ENCODE data around the gene SUPT6H. TPM values are rescaled to one million over a fixed set of nuclear protein-coding genes. Genes with fewer than 3 reads are reported as not detected.

SUPT6H gene
- total and polyA plus RNA-seq, 2 donors (not counting 3 experiments of a cell fraction or from before 2014, with no cell fraction given), result 33.9 to 79.2 TPM

DNA sequence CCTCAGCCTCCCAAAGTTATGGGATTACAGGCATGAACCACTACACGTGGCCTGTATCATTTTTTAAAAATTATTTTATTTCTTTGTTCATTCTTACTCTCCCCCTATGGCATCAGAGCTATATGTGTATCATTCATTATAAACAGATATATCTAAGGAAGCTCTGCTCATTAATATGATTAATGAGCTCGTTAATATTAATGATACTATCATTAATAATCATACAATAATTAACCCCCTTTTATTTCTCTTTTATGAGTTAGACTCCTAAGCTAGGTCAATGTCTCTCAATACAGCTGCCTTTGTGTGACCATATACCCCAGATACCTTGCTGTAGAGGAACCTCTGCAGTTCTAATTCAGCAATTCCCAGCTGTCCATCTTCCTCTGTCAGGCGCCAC, 43.5 kb upstream of the SUPT6H start:
- FAIRE-seq, result no peak
- Histone ChIP-seq H4K20me1 (replicated peaks; ENCODE audit: control insufficient read depth, extremely low read depth, insufficient read depth, low read length) (no peaks in the 10 kb centered on the region), H3K79me2 (ENCODE audit: control insufficient read depth, insufficient read depth, low read length) (no peaks in the 10 kb centered on the region), H3K4me1 (ENCODE audit: control insufficient read depth, extremely low read depth, insufficient read depth, low read length) (no peaks in the 10 kb centered on the region), H3K9me1 (replicated peaks; ENCODE audit: control insufficient read depth, extremely low read depth, insufficient read depth, low read length) (no peaks in the 10 kb centered on the region), H3K36me3 (ENCODE audit: control insufficient read depth in 2 of 2, extremely low read depth in 1 of 2, insufficient read depth in 2 of 2, low read length in 2 of 2) (peaks cover 43 to 62% of the 10 kb centered on the region in 2 experiments), H3K4me2 (ENCODE audit: insufficient read depth, low read length) (no peak overlapping the region), H3K27me3 (ENCODE audit: control insufficient read depth in 2 of 2, insufficient read depth in 2 of 2, low read length in 2 of 2) (no peaks in the 10 kb centered on the region), H3K4me3 (replicated peaks in 1 of 3; ENCODE audit: insufficient read depth in 1 of 3, low read depth in 1 of 3, low read length in 3 of 3) (no peak overlapping the region), H2AFZ (ENCODE audit: low read depth, low read length) (no peak overlapping the region), H3K27ac (ENCODE audit: insufficient read depth, low read depth, low read length) (no peak overlapping the region), H3K9ac (replicated peaks; ENCODE audit: extremely low read depth, insufficient read depth, low read length) (no peak overlapping the region), H3K9me3 (replicated peaks; ENCODE audit: control insufficient read depth, insufficient read depth, low read length) (no peaks in the 10 kb centered on the region)
- dilution Hi-C loops (cut with MboI; ENCODE audit: extremely low pct_ligation_motif_present, low sequenced_read_pairs), result no loop called here
- intact Hi-C loops (cut with micrococcal nuclease), result no loop called here
- ChIA-PET POLR2A (interaction anchor here (1.0 kb wide), 1 partner anchor 9 kb away, joined by 7 read pairs; no protein-coding TSS in a partner anchor), CTCF (interaction anchor here (1.7 kb wide), 1 partner anchor 29 kb away, joined by 5 read pairs; no protein-coding TSS in a partner anchor)
- TF ChIP-seq GATA2 (IDR thresholded peaks at IDR 0.05; ENCODE audit: insufficient read depth, insufficient read length, low read depth, low read length) (no peak), EZH2 (IDR thresholded peaks at IDR 0.05; ENCODE audit: borderline replicate concordance, low read depth, low read length, severe bottlenecking) (no peak), JUN (IDR thresholded peaks at IDR 0.05; ENCODE audit: borderline replicate concordance, insufficient read depth, insufficient read length, low read depth) (no peak), POLR2AphosphoS5 (IDR thresholded peaks at IDR 0.05; ENCODE audit: insufficient read depth, low read depth, low read length) (no peak), MYC (IDR thresholded peaks at IDR 0.05; ENCODE audit: low read depth, low read length) (no peak), FOS (IDR thresholded peaks at IDR 0.05; ENCODE audit: borderline replicate concordance, insufficient read depth, low read length) (no peak), POLR2A (IDR thresholded peaks at IDR 0.05; ENCODE audit: low read depth, low read length) (no peak)
- TF ChIP-seq, protein P1, sequence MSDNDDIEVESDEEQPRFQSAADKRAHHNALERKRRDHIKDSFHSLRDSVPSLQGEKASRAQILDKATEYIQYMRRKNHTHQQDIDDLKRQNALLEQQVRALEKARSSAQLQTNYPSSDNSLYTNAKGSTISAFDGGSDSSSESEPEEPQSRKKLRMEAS (IDR thresholded peaks at IDR 0.05; ENCODE audit: insufficient read depth, insufficient read length), result no peak
- TF ChIP-seq, protein P2, sequence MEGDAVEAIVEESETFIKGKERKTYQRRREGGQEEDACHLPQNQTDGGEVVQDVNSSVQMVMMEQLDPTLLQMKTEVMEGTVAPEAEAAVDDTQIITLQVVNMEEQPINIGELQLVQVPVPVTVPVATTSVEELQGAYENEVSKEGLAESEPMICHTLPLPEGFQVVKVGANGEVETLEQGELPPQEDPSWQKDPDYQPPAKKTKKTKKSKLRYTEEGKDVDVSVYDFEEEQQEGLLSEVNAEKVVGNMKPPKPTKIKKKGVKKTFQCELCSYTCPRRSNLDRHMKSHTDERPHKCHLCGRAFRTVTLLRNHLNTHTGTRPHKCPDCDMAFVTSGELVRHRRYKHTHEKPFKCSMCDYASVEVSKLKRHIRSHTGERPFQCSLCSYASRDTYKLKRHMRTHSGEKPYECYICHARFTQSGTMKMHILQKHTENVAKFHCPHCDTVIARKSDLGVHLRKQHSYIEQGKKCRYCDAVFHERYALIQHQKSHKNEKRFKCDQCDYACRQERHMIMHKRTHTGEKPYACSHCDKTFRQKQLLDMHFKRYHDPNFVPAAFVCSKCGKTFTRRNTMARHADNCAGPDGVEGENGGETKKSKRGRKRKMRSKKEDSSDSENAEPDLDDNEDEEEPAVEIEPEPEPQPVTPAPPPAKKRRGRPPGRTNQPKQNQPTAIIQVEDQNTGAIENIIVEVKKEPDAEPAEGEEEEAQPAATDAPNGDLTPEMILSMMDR (IDR thresholded peaks at IDR 0.05; ENCODE audit: extremely low read depth in 1 of 2, insufficient read depth in 1 of 2, low read depth in 1 of 2, low read length in 2 of 2), result no peak
- no TSS peak for BruUV-seq (replicated peaks)
- DNase-seq (ENCODE audit: low read depth, low spot score), result no peak

Measured in endothelial cell of umbilical vein (primary cell).